Mesenchymal stem cell (in vitro differentiated cells and primary cell): ENCODE measurements around the gene FLRT2.

Source experiments
- DNase-seq: peaks from one replicate; pipeline ENCODE4 v3.0.0-alpha.2; 2013
- H2AFZ ChIP-seq: one replicate; pipeline ENCODE4 v1.6.1; 2013; ENCODE audit warnings: low read depth, mild to moderate bottlenecking, control low read depth, inconsistent platforms, low read length, moderate library complexity
- H2AK5ac ChIP-seq: 2 replicates; pipeline ENCODE4 v1.6.1; 2013; ENCODE audit warnings: low read length, moderate library complexity, mild to moderate bottlenecking, inconsistent platforms; ENCODE audit not compliant: severe bottlenecking
- H2BK120ac ChIP-seq: one replicate; pipeline ENCODE4 v1.6.1; 2013; ENCODE audit warnings: low read depth, mild to moderate bottlenecking, inconsistent platforms, low read length, moderate library complexity
- H2BK12ac ChIP-seq, 2 experiments: one replicate each; pipeline ENCODE4 v1.6.1; 2013; ENCODE audit warnings: inconsistent platforms in 2 of 2, low read length in 2 of 2, mild to moderate bottlenecking in 2 of 2, moderate library complexity in 2 of 2, control low read depth in 1 of 2
- H2BK15ac ChIP-seq: one replicate; pipeline ENCODE4 v1.6.1; 2013; ENCODE audit warnings: mild to moderate bottlenecking, low read depth, inconsistent platforms; ENCODE audit not compliant: poor library complexity, severe bottlenecking
- H2BK5ac ChIP-seq: 2 replicates; pipeline ENCODE4 v1.6.1; 2013; ENCODE audit warnings: low read depth, mild to moderate bottlenecking, low read length, control low read depth, inconsistent platforms; ENCODE audit not compliant: poor library complexity, severe bottlenecking
- H3K14ac ChIP-seq, 2 experiments: one replicate each; pipeline ENCODE4 v1.6.1; 2013; ENCODE audit warnings: inconsistent platforms in 2 of 2, low read length in 2 of 2, control low read depth in 1 of 2, mild to moderate bottlenecking in 1 of 2, moderate library complexity in 1 of 2
- H3K18ac ChIP-seq, 2 experiments: one replicate each; pipeline ENCODE4 v1.6.1; 2013; ENCODE audit warnings: inconsistent platforms in 2 of 2, low read length in 2 of 2, control low read depth in 1 of 2, low read depth in 1 of 2, mild to moderate bottlenecking in 1 of 2
- H3K23ac ChIP-seq, 2 experiments: one replicate each; pipeline ENCODE4 v1.6.1; 2013; ENCODE audit warnings: inconsistent platforms in 2 of 2, low read length in 2 of 2, mild to moderate bottlenecking in 2 of 2, moderate library complexity in 2 of 2, control low read depth in 1 of 2
- H3K27ac ChIP-seq: 2 replicates; pipeline ENCODE4 v1.5.1; 2013; ENCODE audit warnings: mild to moderate bottlenecking, moderate library complexity, low read length, control low read depth, inconsistent platforms; ENCODE audit not compliant: poor library complexity, severe bottlenecking
- H3K27me3 ChIP-seq, 2 experiments: 2 replicates each; pipeline versions ENCODE4 v1.6.1 to v1.7.0; 2013; ENCODE audit warnings: low read length in 2 of 2, mild to moderate bottlenecking in 2 of 2, moderate library complexity in 2 of 2, control low read depth in 1 of 2, inconsistent platforms in 1 of 2; ENCODE audit not compliant: control insufficient read depth in 1 of 2, insufficient read depth in 1 of 2
- H3K36me3 ChIP-seq, 2 experiments: 2 replicates each; pipeline versions ENCODE4 v1.6.1 to v1.7.0; 2013; ENCODE audit warnings: low read length in 2 of 2, control low read depth in 1 of 2, inconsistent platforms in 1 of 2, low read depth in 1 of 2, mild to moderate bottlenecking in 1 of 2; ENCODE audit not compliant: insufficient read depth in 2 of 2, control insufficient read depth in 1 of 2
- H3K4ac ChIP-seq, 2 experiments: one replicate each; pipeline ENCODE4 v1.6.1; 2013; ENCODE audit warnings: inconsistent platforms in 2 of 2, low read length in 2 of 2, mild to moderate bottlenecking in 2 of 2, moderate library complexity in 2 of 2, control low read depth in 1 of 2, low read depth in 1 of 2
- H3K4me1 ChIP-seq: 2 replicates; pipeline ENCODE4 v1.6.1; 2013; ENCODE audit warnings: low read depth, low read length, control low read depth; ENCODE audit not compliant: control insufficient read depth, insufficient read depth
- H3K4me2 ChIP-seq: 2 replicates; pipeline ENCODE4 v1.6.1; 2013; ENCODE audit warnings: low read length, mild to moderate bottlenecking, inconsistent platforms; ENCODE audit not compliant: poor library complexity, severe bottlenecking
- H3K4me3 ChIP-seq, 2 experiments: 2 replicates each; pipeline versions ENCODE4 v1.5.1 to v1.7.0; 2013; ENCODE audit warnings: low read length in 2 of 2, mild to moderate bottlenecking in 2 of 2, control low read depth in 1 of 2, low read depth in 1 of 2; ENCODE audit not compliant: insufficient read depth in 1 of 2
- H3K79me1 ChIP-seq: replicated peaks from 2 replicates; pipeline ENCODE4 v1.6.1; 2013; ENCODE audit warnings: mild to moderate bottlenecking, control low read depth, low read length, inconsistent platforms; ENCODE audit not compliant: poor library complexity, severe bottlenecking
- H3K9ac ChIP-seq: 2 replicates; pipeline ENCODE4 v1.7.0; 2013; ENCODE audit warnings: mild to moderate bottlenecking, low read length, moderate library complexity
- H3K9me3 ChIP-seq: 2 replicates; pipeline ENCODE4 v1.7.0; 2013; ENCODE audit warnings: mild to moderate bottlenecking, low read length; ENCODE audit not compliant: control insufficient read depth
- H4K8ac ChIP-seq: one replicate; pipeline ENCODE4 v1.6.1; 2013; ENCODE audit warnings: inconsistent platforms, mild to moderate bottlenecking, low read length, moderate library complexity
- H4K91ac ChIP-seq: one replicate; pipeline ENCODE4 v1.6.1; 2013; ENCODE audit warnings: mild to moderate bottlenecking, low read length, inconsistent platforms
- WGBS: methylation state at CpG from one replicate; pipeline ENCODE4 v1.1.7; 2013; ENCODE audit warnings: mixed read lengths; 5-methylcytosine and 5-hydroxymethylcytosine counted together

Gene FLRT2

GRCh38 chr14:85574853-85575616, 45.1 kb downstream of the FLRT2 start:
- Histone ChIP-seq H3K9ac (peak overlapping the region; percentile 57), H4K91ac (no peak overlapping the region), H3K4me3 (no peak overlapping the region), H3K4me1 (peaks cover 4% of the 10 kb centered on the region), H3K27ac (no peak overlapping the region), H2BK12ac (no peak overlapping the region), H3K4ac (no peak overlapping the region), H3K14ac (no peak overlapping the region), H4K8ac (no peak overlapping the region), H2AK5ac (no peak overlapping the region), H2AFZ (no peak overlapping the region), H3K4me2 (no peak overlapping the region), H3K79me1 (peaks cover 6% of the 10 kb centered on the region), H3K9me3 (no peaks in the 10 kb centered on the region), H2BK120ac (no peak overlapping the region), H2BK5ac (no peak overlapping the region), H3K27me3 (no peaks in the 10 kb centered on the region), H3K18ac (no peak overlapping the region), H3K23ac (no peak overlapping the region), H2BK15ac (no peak overlapping the region), H3K36me3 (peaks cover 0 to 16% of the 10 kb centered on the region in 2 experiments)
- 70% methylated on average over 2 of the region's 3 CpGs for WGBS
- DNase-seq = no peak

GRCh38 chr14:85575617-85575898, 45.6 kb downstream of the FLRT2 start:
- H2AK5ac ChIP-seq = no peak overlapping the region
- no peak for DNase-seq
- 89% methylated on average over 1 of the region's 1 CpG for WGBS

GRCh38 chr14:85576218-85576617, 46.3 kb downstream of the FLRT2 start:
- 33% methylated on average over 1 of the region's 3 CpGs for WGBS
- H2AFZ ChIP-seq = no peak overlapping the region
- peak; percentile 24 for DNase-seq

More at GRCh38 chr14:85575617-85575898, 45.6 kb downstream of the FLRT2 start:
- peaks cover 0 to 15% of the 10 kb centered on the region in 2 experiments for H3K36me3 ChIP-seq
- H3K14ac ChIP-seq = no peak overlapping the region
- no peak overlapping the region for H3K4ac ChIP-seq
- H4K8ac ChIP-seq = no peak overlapping the region
- H2BK5ac ChIP-seq = no peak overlapping the region
- no peak overlapping the region for H4K91ac ChIP-seq
- H2BK120ac ChIP-seq = no peak overlapping the region
- H2BK15ac ChIP-seq = no peak overlapping the region
- no peak overlapping the region for H3K23ac ChIP-seq
- no peak overlapping the region for H2BK12ac ChIP-seq
- no peak overlapping the region for H3K4me2 ChIP-seq
- H2AFZ ChIP-seq = no peak overlapping the region
- peaks cover 4% of the 10 kb centered on the region for H3K4me1 ChIP-seq
- no peak overlapping the region for H3K27ac ChIP-seq
- H3K18ac ChIP-seq = no peak overlapping the region
- H3K27me3 ChIP-seq = no peaks in the 10 kb centered on the region
- H3K4me3 ChIP-seq = no peak overlapping the region
- H3K79me1 ChIP-seq = peaks cover 6% of the 10 kb centered on the region
- peak overlapping the region; percentile 57 for H3K9ac ChIP-seq
- H3K9me3 ChIP-seq = no peaks in the 10 kb centered on the region

GRCh38 chr14:85576848-85577542, 47.1 kb downstream of the FLRT2 start:
- Histone ChIP-seq H3K27ac (no peak overlapping the region), H3K14ac (no peak overlapping the region), H3K4me1 (peaks cover 4% of the 10 kb centered on the region), H3K23ac (no peak overlapping the region), H3K4ac (no peak overlapping the region), H2AK5ac (no peak overlapping the region), H3K9me3 (no peaks in the 10 kb centered on the region), H2BK120ac (no peak overlapping the region), H2BK5ac (no peak overlapping the region), H2BK15ac (no peak overlapping the region), H3K27me3 (no peaks in the 10 kb centered on the region), H3K36me3 (peaks cover 0 to 11% of the 10 kb centered on the region in 2 experiments), H2AFZ (no peak overlapping the region), H3K4me2 (peak overlapping the region; percentile 32), H3K9ac (no peak overlapping the region), H3K79me1 (peaks cover 11% of the 10 kb centered on the region), H3K18ac (no peak overlapping the region), H3K4me3 (no peak overlapping the region), H4K91ac (no peak overlapping the region), H2BK12ac (no peak overlapping the region), H4K8ac (no peak overlapping the region)
- DNase-seq = no peak
- WGBS = 78% methylated on average over 4 of the region's 5 CpGs

More at GRCh38 chr14:85576218-85576617, 46.3 kb downstream of the FLRT2 start:
- Histone ChIP-seq H4K8ac (no peak overlapping the region), H3K4me3 (no peak overlapping the region), H2BK15ac (no peak overlapping the region), H3K79me1 (peaks cover 9% of the 10 kb centered on the region), H2AK5ac (no peak overlapping the region), H3K18ac (no peak overlapping the region), H3K9ac (peak overlapping the region; percentile 57), H2BK5ac (no peak overlapping the region), H3K4me1 (peaks cover 4% of the 10 kb centered on the region), H2BK12ac (no peak overlapping the region), H3K4ac (no peak overlapping the region), H2BK120ac (no peak overlapping the region), H3K4me2 (no peak overlapping the region), H3K36me3 (peaks cover 0 to 15% of the 10 kb centered on the region in 2 experiments), H3K14ac (no peak overlapping the region), H4K91ac (no peak overlapping the region), H3K27me3 (no peaks in the 10 kb centered on the region), H3K27ac (no peak overlapping the region), H3K23ac (no peak overlapping the region), H3K9me3 (no peaks in the 10 kb centered on the region)
